OCI-LY3 (cell line): ENCODE measurements around the gene OIT3.

ENCODE experiments used
- H2AFZ ChIP-seq: fragments of 200-600, 300-600 bp; shearing (Covaris generic); 2 replicates; pipeline ENCODE4 v1.6.0; 2014; ENCODE audit warnings: antibody characterized with exemption, low read depth, low read length
- H3K27ac ChIP-seq: fragments of 200-600, 300-600 bp; sonication (generic); 2 replicates; pipeline ENCODE4 v1.5.1; 2014; ENCODE audit warnings: mild to moderate bottlenecking, low read length, moderate library complexity, mixed read lengths
- H3K27me3 ChIP-seq: fragments of 200-600, 300-600 bp; sonication (generic); 2 replicates; pipeline ENCODE4 v1.6.1; 2014; ENCODE audit warnings: low read depth, low read length, mixed read lengths
- H3K36me3 ChIP-seq: fragments of 200-600, 300-600 bp; sonication (generic); replicated peaks from 2 replicates; pipeline ENCODE3; 2014; ENCODE audit warnings: low read depth, low read length, mixed read lengths
- H3K4me1 ChIP-seq: fragments of 300-600, 200-600 bp; sonication (generic); 2 replicates; pipeline ENCODE4 v1.6.1; 2014; ENCODE audit warnings: low read length, mixed read lengths
- H3K4me2 ChIP-seq: fragments of 200-600, 300-600 bp; sonication (generic); 2 replicates; pipeline ENCODE4 v1.6.1; 2014; ENCODE audit warnings: low read length, mixed read lengths
- H3K4me3 ChIP-seq: fragments of 300-600, 200-600 bp; sonication (generic); 2 replicates; pipeline ENCODE4 v1.5.1; 2014; ENCODE audit warnings: antibody characterized with exemption, mild to moderate bottlenecking, low read length, moderate library complexity
- H3K79me2 ChIP-seq: fragments of 300-600, 200-600 bp; shearing (Covaris generic); 2 replicates; pipeline ENCODE4 v1.6.1; 2014; ENCODE audit warnings: mild to moderate bottlenecking, low read length, mixed read lengths
- H3K9ac ChIP-seq: fragments of 300-600, 200-600 bp; shearing (Covaris generic); 2 replicates; pipeline ENCODE4 v1.6.0; 2014; ENCODE audit warnings: mild to moderate bottlenecking, low read length, moderate library complexity
- H3K9me3 ChIP-seq: fragments of 200-600, 300-600 bp; shearing (Covaris generic); 2 replicates; pipeline ENCODE4 v1.6.1; 2014; ENCODE audit warnings: low read length, mixed read lengths; ENCODE audit not compliant: insufficient read depth
- H4K20me1 ChIP-seq: fragments of 200-600, 300-600 bp; sonication (generic); 2 replicates; pipeline ENCODE4 v1.6.1; 2016; ENCODE audit warnings: low read length, mixed read lengths; ENCODE audit not compliant: insufficient read depth
- CTCF ChIP-seq: fragments of 200-600, 300-600 bp; sonication (generic); IDR thresholded peaks from 2 replicates; pipeline ENCODE4 v1.5.1; 2014; ENCODE audit warnings: antibody characterized with exemption, low read length, low read depth
- EZH2phosphoT487 ChIP-seq: fragments of 200-600 bp; shearing (Covaris generic); IDR thresholded peaks from 2 replicates; pipeline ENCODE4 v1.6.1; 2018; ENCODE audit warnings: antibody characterized with exemption, mixed run types, low read depth

Gene OIT3

GRCh38 chr10:72851509-72851908 is 42.0 kb upstream of the OIT3 start:
- no peak overlapping the region for H3K27ac ChIP-seq
- no peaks in the 10 kb centered on the region for H3K79me2 ChIP-seq
- TF ChIP-seq CTCF (no peak), EZH2phosphoT487 (no peak)
- H3K27me3 ChIP-seq: no peaks in the 10 kb centered on the region
- H3K4me3 ChIP-seq: no peak overlapping the region
- H3K9me3 ChIP-seq: no peaks in the 10 kb centered on the region
- H3K36me3 ChIP-seq: no peaks in the 10 kb centered on the region
- H2AFZ ChIP-seq: no peak overlapping the region
- no peaks in the 10 kb centered on the region for H3K4me1 ChIP-seq
- H4K20me1 ChIP-seq: no peaks in the 10 kb centered on the region
- no peak overlapping the region for H3K4me2 ChIP-seq
- no peak overlapping the region for H3K9ac ChIP-seq

GRCh38 chr10:72852508-72852907 is 41.0 kb upstream of the OIT3 start:
- no peak overlapping the region for H3K4me3 ChIP-seq

GRCh38 chr10:72855129-72855528 is 38.4 kb upstream of the OIT3 start:
- Histone ChIP-seq H3K36me3 (no peaks in the 10 kb centered on the region), H3K79me2 (no peaks in the 10 kb centered on the region), H3K4me3 (no peak overlapping the region), H3K27me3 (no peaks in the 10 kb centered on the region), H3K9ac (no peak overlapping the region), H3K27ac (no peak overlapping the region), H2AFZ (no peak overlapping the region), H4K20me1 (no peaks in the 10 kb centered on the region), H3K4me2 (no peak overlapping the region), H3K4me1 (no peaks in the 10 kb centered on the region), H3K9me3 (no peaks in the 10 kb centered on the region)
- no peak for TF ChIP-seq CTCF
- no peak for TF ChIP-seq EZH2phosphoT487

More at GRCh38 chr10:72852508-72852907, 41.0 kb upstream of the OIT3 start:
- TF ChIP-seq CTCF (no peak), EZH2phosphoT487 (no peak)
- Histone ChIP-seq H3K27ac (no peak overlapping the region), H2AFZ (no peak overlapping the region), H3K27me3 (no peaks in the 10 kb centered on the region), H3K79me2 (no peaks in the 10 kb centered on the region), H3K4me1 (no peaks in the 10 kb centered on the region), H3K9ac (no peak overlapping the region), H3K36me3 (no peaks in the 10 kb centered on the region), H3K4me2 (no peak overlapping the region), H3K9me3 (no peaks in the 10 kb centered on the region), H4K20me1 (no peaks in the 10 kb centered on the region)

- Histone ChIP-seq H3K79me2 (no peaks in the 10 kb centered on the region), H3K9ac (no peak overlapping the region), H3K27ac (no peak overlapping the region), H2AFZ (no peak overlapping the region), H3K27me3 (no peaks in the 10 kb centered on the region), H3K4me3 (no peak overlapping the region), H3K4me2 (no peak overlapping the region), H3K9me3 (no peaks in the 10 kb centered on the region), H4K20me1 (no peaks in the 10 kb centered on the region), H3K4me1 (no peaks in the 10 kb centered on the region), H3K36me3 (no peaks in the 10 kb centered on the region)
- TF ChIP-seq EZH2phosphoT487 (no peak), CTCF (no peak)
Observed at GRCh38 chr10:72855790-72856189, 37.7 kb upstream of the OIT3 start.
